B cell (primary cell): ENCODE data around the gene QKI. TPM values are rescaled to one million over a fixed set of nuclear protein-coding genes. Genes with fewer than 3 reads are reported as not detected.

Experiments
- ATAC-seq: fragments of 200-7000 bp; cut with Tn5 transposase; one replicate; pipeline ENCODE4 v1.10.0; 2021; ENCODE audit warnings: low read depth, mild to moderate bottlenecking, moderate number of reproducible peaks, moderate library complexity
- CTCF ChIA-PET: fragments of 350-600 bp; sonication (Branson Sonifier 250); formaldehyde crosslinking; loops from one replicate; lab custom pipeline; 2021; ENCODE audit warnings: antibody characterized with exemption, inconsistent platforms; lab: Charles Lee
- POLR2A ChIA-PET: fragments of 350-600 bp; sonication (Branson Sonifier 250); formaldehyde crosslinking; loops from one replicate; lab custom pipeline; 2021; ENCODE audit warnings: antibody characterized with exemption; lab: Charles Lee
- DNase-seq: peaks from one replicate; pipeline ENCODE4 v3.0.0; 2013
- H2AFZ ChIP-seq: 2 replicates; pipeline ENCODE4 v1.6.1; 2012; ENCODE audit warnings: mild to moderate bottlenecking, low read depth, low read length; ENCODE audit not compliant: insufficient read depth, poor library complexity, severe bottlenecking
- H3K27ac ChIP-seq, 2 donors: 1 replicate in 1 of 2; 2 replicates in 1 of 2; pipeline ENCODE4 v1.5.1; 2012 to 2013; ENCODE audit warnings: low read length in 2 of 2, mild to moderate bottlenecking in 2 of 2, moderate library complexity in 1 of 2
- H3K27me3 ChIP-seq, 4 experiments: fragments of 200-600 bp in 1 of 4; sonication (generic) in 1 of 4; replicated peaks in 1 of 4; 1 replicate in 2 of 4; 2 replicates in 2 of 4; pipeline versions ENCODE4 v1.6.1 to v1.7.0; 2013 to 2016; ENCODE audit warnings: low read length in 3 of 4, mild to moderate bottlenecking in 2 of 4, mixed read lengths in 1 of 4, moderate library complexity in 1 of 4; ENCODE audit not compliant: insufficient read depth in 4 of 4, control insufficient read depth in 3 of 4; ENCODE audit errors: control extremely low read depth in 1 of 4
- H3K36me3 ChIP-seq, 2 experiments: replicated peaks in 1 of 2; 1 replicate in 1 of 2; 2 replicates in 1 of 2; pipeline versions ENCODE4 v1.6.1 to v1.7.1; 2013; ENCODE audit warnings: low read length in 1 of 2; ENCODE audit not compliant: insufficient read depth in 2 of 2, control insufficient read depth in 1 of 2; ENCODE audit errors: control extremely low read depth in 1 of 2, extremely low read depth in 1 of 2
- H3K4me1 ChIP-seq, 2 donors: fragments of 200-600 bp in 1 of 2; sonication (generic) in 1 of 2; 1 replicate in 1 of 2; 2 replicates in 1 of 2; pipeline versions ENCODE4 v1.5.1 to v1.6.1; 2013 to 2017; ENCODE audit warnings: low read length in 2 of 2; ENCODE audit not compliant: control insufficient read depth in 2 of 2, insufficient read depth in 2 of 2
- H3K4me2 ChIP-seq: replicated peaks from 2 replicates; pipeline ENCODE3; 2012; ENCODE audit warnings: mild to moderate bottlenecking, low read depth, low read length; ENCODE audit not compliant: poor library complexity, severe bottlenecking
- H3K4me3 ChIP-seq, 5 experiments: fragments of 200-600 bp in 1 of 5; sonication (generic) in 1 of 5; 1 replicate in 3 of 5; 2 replicates in 2 of 5; pipeline versions ENCODE4 v1.5.1 to v1.7.0; 2011 to 2016; ENCODE audit warnings: low read length in 4 of 5, mild to moderate bottlenecking in 4 of 5, low read depth in 2 of 5, control low read depth in 1 of 5, moderate library complexity in 1 of 5; ENCODE audit not compliant: insufficient read depth in 1 of 5; ENCODE audit errors: control extremely low read depth in 1 of 5, extremely low read depth in 1 of 5
- H3K79me2 ChIP-seq: fragments of 200-600 bp; sonication (generic); one replicate; pipeline ENCODE4 v1.6.0; 2016; ENCODE audit warnings: low read length; ENCODE audit not compliant: control insufficient read depth, insufficient read depth
- H3K9ac ChIP-seq: fragments of 200-600 bp; sonication (generic); 2 replicates; pipeline ENCODE4 v1.6.1; 2017; ENCODE audit warnings: mild to moderate bottlenecking, low read length, moderate library complexity
- H3K9me3 ChIP-seq, 3 donors: one replicate each; pipeline versions ENCODE4 v1.6.1 to v1.7.1; 2013; ENCODE audit warnings: low read length in 2 of 3; ENCODE audit not compliant: control insufficient read depth in 2 of 3, insufficient read depth in 1 of 3; ENCODE audit errors: control extremely low read depth in 1 of 3
- H4K20me1 ChIP-seq: 2 replicates; pipeline ENCODE4 v1.6.0; 2012; ENCODE audit warnings: mild to moderate bottlenecking, low read length; ENCODE audit not compliant: insufficient read depth, control insufficient read depth, poor library complexity, severe bottlenecking
- H3K27ac Mint-ChIP-seq: one replicate; pipeline ENCODE4 v1.8.0; 2021; ENCODE audit warnings: mixed read lengths
- H3K27me3 Mint-ChIP-seq: one replicate; pipeline ENCODE4 v1.8.0; 2021; ENCODE audit warnings: mixed read lengths
- H3K4me1 Mint-ChIP-seq: one replicate; pipeline ENCODE4 v1.8.0; 2021; ENCODE audit warnings: mixed read lengths
- H3K4me3 Mint-ChIP-seq: one replicate; pipeline ENCODE4 v1.8.0; 2021; ENCODE audit warnings: mixed read lengths
- H3K9me3 Mint-ChIP-seq: one replicate; pipeline ENCODE4 v1.8.0; 2022; ENCODE audit warnings: mixed read lengths; ENCODE audit not compliant: insufficient read depth
- EZH2 ChIP-seq: IDR thresholded peaks from 2 replicates; pipeline ENCODE4 v1.6.1; 2012; ENCODE audit warnings: borderline replicate concordance, low read depth, mild to moderate bottlenecking, moderate library complexity, low read length; ENCODE audit not compliant: insufficient read depth, poor library complexity, severe bottlenecking
- WGBS: methylation state at CpG from one replicate; pipeline ENCODE4 v1.1.5; 2013; ENCODE audit warnings: missing lambda C conversion rate; ENCODE audit not compliant: insufficient coverage; 5-methylcytosine and 5-hydroxymethylcytosine counted together
- intact Hi-C: fragments of 100-400 bp; cut with micrococcal nuclease; formaldehyde crosslinking; loops from one replicate; pipeline ENCODE4 v1.10.0; 2022
- polyA plus RNA-seq: library from polyadenylated mRNA; depleted of rRNA; stranded (reverse); fragments of >200 nt; gene quantifications from 2 replicates; pipeline ENCODE4 v1.2.3, GENCODE V29; 2012
- total RNA-seq, 2 donors: library from RNA; stranded (reverse); fragments of 120-200 nt in 1 of 2; gene quantifications; 1 replicate in 1 of 2; 2 replicates in 1 of 2; pipeline versions ENCODE4 v1.2.3 to v1.2.4, GENCODE V29; 2013 to 2022
- TF ChIP-seq, protein P1 (sequence below): fragments of 200-600 bp; IDR thresholded peaks from one replicate; pipeline ENCODE4 v1.8.0; 2022; ENCODE audit warnings: antibody characterized with exemption, mild to moderate bottlenecking

Gene QKI
- total and polyA plus RNA-seq, 2 donors (not counting 1 experiment from before 2014, with no cell fraction given), result 38.8 to 79.5 TPM

DNA sequence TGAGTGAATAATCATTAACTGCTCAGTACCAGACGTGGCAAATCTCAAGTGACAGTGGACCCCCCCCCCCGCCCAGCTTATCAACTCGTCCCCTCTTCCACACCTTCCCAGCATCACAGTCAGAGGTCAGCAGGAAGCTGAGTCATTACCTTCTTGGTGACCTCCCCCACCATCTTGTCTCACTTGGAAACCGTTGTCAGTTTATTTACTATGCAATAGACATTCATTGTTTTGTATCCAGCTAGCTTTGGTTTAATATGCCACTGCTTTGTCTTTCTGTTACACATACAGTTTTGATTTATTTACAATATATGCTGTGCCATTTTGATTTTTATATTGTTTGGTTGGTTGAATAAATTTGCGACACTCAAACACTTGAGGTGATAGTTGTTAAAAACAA is 158.1 kb downstream of the QKI start:
- WGBS, result 83% methylated on average over 1 of the region's 5 CpGs
- Histone ChIP-seq H3K79me2 (no peaks in the 10 kb centered on the region), H3K36me3 (peaks cover 7 to 18% of the 10 kb centered on the region in 2 experiments), H3K9ac (no peak overlapping the region), H3K9me3 (no peaks in the 10 kb centered on the region), H2AFZ (no peak overlapping the region), H4K20me1 (no peaks in the 10 kb centered on the region), H3K4me3 (no peak overlapping the region), H3K4me2 (no peak overlapping the region), H3K4me1 (no peaks in the 10 kb centered on the region), H3K27ac (no peak overlapping the region), H3K27me3 (no peaks in the 10 kb centered on the region)
- H3K27me3 Mint-ChIP-seq, result no peaks in the 10 kb centered on the region
- no peak overlapping the region for H3K4me3 Mint-ChIP-seq
- TF ChIP-seq, protein P1, sequence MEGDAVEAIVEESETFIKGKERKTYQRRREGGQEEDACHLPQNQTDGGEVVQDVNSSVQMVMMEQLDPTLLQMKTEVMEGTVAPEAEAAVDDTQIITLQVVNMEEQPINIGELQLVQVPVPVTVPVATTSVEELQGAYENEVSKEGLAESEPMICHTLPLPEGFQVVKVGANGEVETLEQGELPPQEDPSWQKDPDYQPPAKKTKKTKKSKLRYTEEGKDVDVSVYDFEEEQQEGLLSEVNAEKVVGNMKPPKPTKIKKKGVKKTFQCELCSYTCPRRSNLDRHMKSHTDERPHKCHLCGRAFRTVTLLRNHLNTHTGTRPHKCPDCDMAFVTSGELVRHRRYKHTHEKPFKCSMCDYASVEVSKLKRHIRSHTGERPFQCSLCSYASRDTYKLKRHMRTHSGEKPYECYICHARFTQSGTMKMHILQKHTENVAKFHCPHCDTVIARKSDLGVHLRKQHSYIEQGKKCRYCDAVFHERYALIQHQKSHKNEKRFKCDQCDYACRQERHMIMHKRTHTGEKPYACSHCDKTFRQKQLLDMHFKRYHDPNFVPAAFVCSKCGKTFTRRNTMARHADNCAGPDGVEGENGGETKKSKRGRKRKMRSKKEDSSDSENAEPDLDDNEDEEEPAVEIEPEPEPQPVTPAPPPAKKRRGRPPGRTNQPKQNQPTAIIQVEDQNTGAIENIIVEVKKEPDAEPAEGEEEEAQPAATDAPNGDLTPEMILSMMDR, result no peak
- TF ChIP-seq EZH2, result no peak
- DNase-seq (no peak), ATAC-seq (no peak)
- ChIA-PET POLR2A (no interaction called here), CTCF (interaction anchor here (0.6 kb wide), 1 partner anchor 97 kb away, joined by 3 read pairs; no protein-coding TSS in a partner anchor)
- no peaks in the 10 kb centered on the region for H3K4me1 Mint-ChIP-seq
- intact Hi-C loops, result no loop called here
- H3K27ac Mint-ChIP-seq, result no peak overlapping the region
- H3K9me3 Mint-ChIP-seq, result no peaks in the 10 kb centered on the region

DNA sequence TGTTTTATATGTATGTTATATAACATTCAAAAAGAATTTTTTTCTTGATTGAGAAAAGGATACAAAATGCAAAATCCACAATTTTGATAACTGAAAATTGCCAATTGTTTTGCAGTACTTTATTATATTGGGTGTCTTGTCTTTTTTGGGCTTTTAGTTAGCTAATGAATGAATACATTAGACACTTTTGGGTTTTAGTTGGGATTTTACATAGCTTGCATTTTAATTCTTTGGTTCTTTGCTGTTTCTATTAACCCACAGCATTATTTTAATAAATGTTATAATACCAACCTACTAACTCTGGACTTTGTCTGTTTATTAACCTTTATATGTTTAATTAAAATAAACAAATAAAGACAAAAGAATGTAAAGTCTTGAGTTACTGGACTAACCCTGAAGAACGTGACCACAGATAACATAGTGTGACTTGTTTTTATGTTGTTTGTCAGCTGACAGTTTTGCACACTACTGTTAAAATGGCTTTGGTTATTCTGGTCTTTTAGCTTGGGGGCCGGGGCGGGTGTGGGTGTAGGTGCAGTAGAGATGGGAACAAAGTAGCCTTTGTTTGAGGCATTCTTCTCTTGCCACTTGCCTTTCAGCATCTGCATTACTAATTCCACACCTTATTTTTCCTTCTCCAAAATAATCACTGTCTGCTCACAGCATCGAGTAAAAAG is 159.1 kb downstream of the QKI start:
- no peak for ATAC-seq
- no peak overlapping the region for H3K4me2 ChIP-seq

More for the DNA sequence above, 159.1 kb downstream of the QKI start:
- no CpG with 5 or more reads among the region's 4 CpGs for WGBS
- Histone ChIP-seq H3K4me1 (no peaks in the 10 kb centered on the region), H3K9me3 (no peaks in the 10 kb centered on the region), H3K79me2 (no peaks in the 10 kb centered on the region), H3K4me3 (no peak overlapping the region), H3K27me3 (no peaks in the 10 kb centered on the region), H3K27ac (no peak overlapping the region), H4K20me1 (no peaks in the 10 kb centered on the region), H2AFZ (no peak overlapping the region), H3K36me3 (peaks cover 7 to 14% of the 10 kb centered on the region in 2 experiments), H3K9ac (no peak overlapping the region)
- TF ChIP-seq EZH2, result no peak
- TF ChIP-seq, protein P1, result no peak
- H3K4me3 Mint-ChIP-seq, result no peak overlapping the region
- H3K4me1 Mint-ChIP-seq, result no peaks in the 10 kb centered on the region
- intact Hi-C loops, result no loop called here
- no peak overlapping the region for H3K27ac Mint-ChIP-seq
- ChIA-PET CTCF (no interaction called here), POLR2A (no interaction called here)
- no peaks in the 10 kb centered on the region for H3K27me3 Mint-ChIP-seq
- H3K9me3 Mint-ChIP-seq, result no peaks in the 10 kb centered on the region
- DNase-seq, result no peak
